NCI-H526 treated with DMSO at 0.1 percent for 48 hours (cell line): ENCODE results near the gene EML1.
A peak's percentile ranks its signal among the peaks of the same experiment; 100 is the strongest.

ENCODE experiments used
- DNase-seq: peaks from one replicate; lab custom pipeline; 2025; lab: John Stamatoyannopoulos, UW

The EML1 gene

DNA sequence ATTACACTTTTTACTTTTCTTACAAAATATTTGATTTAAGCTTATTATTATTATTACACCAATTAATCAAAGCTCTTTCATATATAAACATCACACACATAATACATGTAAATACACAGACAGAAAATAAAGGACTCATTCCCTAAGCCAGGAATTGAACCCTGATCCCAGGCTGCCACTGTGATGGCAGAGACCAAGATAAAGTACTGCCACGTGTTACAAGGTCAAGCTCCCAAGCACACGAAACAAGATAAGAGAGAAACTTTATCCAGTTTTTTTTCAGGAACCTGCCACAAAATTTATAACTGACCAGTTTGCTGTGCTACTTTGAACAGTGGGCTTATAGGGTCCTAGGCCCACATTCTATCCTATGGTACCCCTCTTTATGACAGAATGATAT, 111.3 kb downstream of the EML1 start:
- DNase-seq = no peak

DNA sequence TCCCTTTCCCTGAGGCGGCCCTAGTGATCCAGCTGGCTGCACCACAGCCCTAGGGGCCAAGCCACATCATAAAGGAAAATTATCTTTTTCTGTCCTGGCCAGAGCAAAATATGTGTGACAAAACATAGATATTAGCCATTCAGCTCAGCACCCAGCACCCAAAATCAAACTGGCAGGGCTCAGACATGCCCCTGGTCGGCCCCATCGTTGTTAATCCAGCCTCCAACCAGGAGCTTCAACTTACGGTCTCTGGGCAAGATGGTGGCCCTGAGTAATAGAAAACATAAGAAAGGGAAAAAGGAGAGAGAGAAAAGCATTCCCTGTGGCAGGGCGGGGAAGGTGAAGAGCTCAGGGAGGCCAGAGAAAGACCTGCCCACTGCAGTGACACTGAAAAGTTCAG, 111.9 kb downstream of the EML1 start:
- DNase-seq = no peak

DNA sequence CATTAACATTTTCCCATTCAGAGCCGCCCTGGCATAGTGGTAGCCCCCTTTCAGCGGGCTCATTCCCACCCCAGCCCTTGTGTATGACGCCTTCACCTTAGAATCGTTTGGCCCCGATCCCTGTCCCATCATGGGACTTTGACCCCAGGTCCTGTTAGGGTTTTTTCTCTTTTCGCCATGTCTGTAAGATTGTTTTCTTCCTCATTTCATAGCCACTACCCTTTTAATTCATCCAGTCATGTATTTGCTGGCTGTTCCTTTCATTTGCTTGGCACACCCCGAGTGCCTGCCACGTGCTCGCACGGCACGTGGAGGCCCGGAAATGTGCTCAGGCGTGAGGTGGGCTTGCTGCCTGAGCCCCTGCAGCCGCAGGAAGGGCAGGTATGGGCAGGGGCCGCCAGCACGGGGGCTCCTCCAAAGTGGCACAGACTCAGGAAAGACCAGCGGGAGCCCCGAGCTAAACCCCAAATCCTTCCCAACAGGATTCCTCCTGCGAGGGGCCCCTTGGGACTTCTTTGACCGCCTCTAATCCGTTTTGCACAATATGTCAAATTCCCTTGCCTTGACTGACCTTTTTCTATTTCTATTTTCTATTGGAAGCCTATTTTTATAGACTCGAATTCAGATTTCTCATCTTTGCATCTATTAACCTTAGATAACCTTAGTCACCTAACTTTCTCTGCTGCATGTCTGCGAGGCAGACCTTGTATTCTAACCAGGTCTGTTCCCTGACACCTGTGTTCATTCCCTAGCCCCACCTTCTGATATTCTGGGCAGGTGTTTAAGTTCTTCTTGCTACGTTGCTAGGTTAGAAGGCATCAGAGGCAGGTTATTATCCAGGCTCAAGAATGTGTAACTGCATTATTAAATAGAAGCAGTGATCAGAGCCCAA, 114.8 kb downstream of the EML1 start:
- peak; percentile 63 for DNase-seq

DNA sequence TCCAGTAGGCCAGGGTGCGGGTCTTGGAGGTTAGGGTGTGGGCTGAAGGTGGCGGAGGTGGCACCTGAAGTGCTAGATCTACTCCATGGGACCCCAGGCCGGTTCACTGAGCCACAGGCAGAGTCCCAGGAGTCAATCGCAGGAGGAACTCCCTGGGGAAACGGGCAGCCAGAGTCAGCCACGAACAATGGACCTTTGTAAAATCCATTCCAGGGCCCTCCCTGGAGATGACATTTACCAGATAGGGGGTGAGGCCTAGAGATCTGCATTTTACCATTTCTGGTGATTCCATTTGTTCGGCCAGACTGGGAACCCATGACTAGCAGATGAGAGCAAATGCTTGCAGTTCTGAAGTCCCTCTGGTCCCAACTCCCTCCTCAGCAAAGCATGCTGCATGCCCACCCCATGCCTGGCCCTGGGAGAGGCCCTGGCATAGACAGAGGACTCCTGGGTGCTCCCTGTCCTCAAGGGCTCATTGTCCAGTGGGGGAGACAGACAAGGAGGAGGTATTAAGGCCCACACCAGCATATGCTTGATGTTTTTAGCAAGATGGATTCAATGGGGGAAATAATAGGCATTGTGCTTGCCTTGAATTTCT, 115.5 kb downstream of the EML1 start:
- peak; percentile 63 for DNase-seq

DNA sequence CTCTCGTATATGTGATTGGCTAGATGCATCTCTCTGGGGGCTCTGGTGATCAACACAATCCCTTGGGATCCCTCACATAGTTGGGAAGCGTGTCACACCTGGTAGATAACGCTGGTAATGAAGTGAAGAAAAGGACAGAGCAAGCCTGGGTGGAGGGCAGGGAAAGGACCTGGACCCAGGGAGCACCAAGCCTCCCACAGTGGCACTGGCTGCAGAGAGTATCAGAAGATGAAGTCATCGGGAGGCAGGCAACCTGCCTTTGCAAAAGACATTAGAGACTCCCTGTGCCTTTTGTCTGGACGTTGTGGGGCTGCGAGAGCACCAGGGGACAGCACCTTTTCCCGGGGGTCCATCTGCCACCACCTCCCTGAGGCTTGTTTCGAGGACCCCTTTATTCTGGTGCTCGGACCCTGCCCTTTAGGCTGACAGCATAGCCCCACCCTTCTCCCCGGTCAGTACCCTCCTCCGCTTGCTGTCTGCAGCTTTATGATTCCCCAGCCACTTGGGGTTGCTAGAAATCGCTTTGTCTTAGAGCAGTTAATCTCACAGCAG, 116.4 kb downstream of the EML1 start:
- no peak for DNase-seq

DNA sequence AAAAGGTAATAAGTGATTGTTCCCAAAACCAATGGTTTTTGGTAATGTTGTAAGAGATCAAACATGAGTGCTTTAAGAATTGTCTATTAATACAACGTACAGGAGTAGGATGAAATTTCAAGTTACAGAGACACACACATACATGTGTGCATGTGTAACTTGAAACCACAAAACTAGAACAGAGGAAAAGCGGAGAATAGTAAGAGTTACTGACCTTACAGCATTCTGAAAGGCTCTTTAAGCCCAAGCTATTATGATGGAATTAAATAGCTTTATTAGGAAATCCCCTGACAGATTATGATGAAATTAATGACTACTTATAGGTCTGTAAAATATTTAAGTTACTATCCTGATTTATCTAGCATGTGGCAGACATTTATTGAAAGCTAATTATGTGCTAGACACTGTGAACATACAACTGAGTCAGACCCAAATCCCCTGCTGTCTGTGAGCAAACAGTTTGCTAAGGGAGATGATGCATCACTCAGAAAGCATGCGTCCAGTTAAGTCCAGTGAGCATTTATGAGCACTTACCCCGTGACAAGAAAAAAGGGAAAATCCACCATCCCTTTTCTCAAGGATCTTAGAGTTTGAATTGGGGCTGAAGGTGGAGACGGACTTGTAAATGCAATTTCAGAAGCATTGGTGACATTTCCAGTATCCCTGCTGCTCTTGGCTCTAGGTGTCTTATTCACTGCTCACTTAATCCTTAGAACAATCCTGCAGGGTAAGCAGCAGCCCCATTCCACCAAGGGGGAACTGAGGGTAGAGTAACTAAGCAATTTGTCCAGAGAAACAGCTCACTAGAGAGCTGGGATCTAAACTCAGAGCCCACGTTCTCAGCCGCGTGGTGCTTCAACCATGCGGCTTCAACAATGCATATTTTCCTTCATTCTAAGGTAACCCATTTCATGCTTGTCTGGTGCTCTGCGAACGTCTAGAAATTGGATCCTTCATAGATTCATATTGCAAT, 117.4 kb downstream of the EML1 start:
- no peak for DNase-seq

DNA sequence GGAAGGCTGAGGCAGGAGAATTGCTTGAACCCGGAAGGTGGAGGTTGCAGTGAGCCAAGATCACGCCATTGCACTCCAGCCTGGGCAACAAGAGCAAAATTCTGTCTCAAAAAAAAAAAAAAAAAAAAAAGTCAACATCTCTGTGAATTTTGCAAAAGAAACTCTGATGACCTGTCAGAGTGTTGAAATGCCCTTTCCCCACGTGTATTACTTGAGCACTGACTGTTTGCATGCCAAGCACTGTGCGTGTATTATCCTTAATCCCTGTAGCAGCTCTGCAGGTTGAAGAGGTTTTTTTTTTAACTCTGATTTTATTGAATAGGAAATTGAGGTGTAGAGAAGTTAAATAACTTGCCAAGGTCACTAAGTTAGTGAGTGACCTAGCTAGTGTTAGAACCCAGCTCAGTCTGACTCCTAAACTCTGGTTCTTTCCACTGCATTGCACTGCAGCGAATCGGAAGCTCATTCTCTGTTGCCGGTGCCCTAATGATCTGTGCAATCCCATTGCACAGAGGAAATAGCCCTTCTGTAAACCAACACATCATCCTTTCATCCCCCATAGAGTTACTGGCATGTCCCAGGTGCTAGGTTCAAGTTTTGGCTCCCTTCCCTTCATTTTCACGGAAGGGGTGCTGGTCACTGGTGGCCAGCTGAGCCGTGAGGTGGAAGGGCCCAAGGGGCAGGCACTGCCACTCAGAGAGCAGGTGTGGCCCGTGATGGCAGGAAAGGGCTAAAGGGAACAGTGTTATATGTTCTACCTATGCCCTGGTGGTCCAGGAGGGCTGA, 122.3 kb downstream of the EML1 start:
- DNase-seq = no peak

DNA sequence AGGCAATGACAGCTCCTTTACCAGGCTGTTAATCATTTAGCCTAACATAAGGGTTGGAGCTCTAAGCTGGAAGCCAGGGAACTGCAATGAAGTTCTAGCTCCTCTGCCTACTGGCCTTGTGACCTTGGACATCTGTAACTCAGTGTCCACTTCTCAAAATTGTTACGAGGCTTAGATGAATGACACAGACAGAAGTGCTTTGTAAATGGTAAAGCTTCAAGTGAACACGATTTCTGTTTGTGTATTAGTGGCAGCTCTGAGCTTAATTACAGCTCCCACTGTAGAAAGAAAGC, 122.8 kb downstream of the EML1 start:
- no peak for DNase-seq

DNA sequence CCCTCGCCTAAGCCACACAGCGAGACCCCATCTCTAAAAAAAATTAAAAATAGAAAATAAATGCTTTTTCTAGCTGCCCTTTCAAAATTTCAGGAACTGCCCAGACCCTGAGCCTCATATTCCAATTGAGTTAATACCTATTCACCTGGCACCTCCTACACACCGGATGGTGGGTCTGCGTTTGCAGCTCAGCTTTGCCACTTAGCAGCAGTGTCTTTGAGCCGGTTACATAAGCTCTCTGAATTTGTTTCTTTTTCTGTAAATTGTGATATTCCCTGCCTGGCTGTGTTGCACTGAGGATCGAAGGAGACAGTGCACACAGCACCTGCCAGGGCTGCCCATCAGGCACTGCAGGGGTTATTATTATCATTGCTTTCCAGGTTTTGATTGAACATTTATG, 125.6 kb downstream of the EML1 start:
- DNase-seq = no peak

DNA sequence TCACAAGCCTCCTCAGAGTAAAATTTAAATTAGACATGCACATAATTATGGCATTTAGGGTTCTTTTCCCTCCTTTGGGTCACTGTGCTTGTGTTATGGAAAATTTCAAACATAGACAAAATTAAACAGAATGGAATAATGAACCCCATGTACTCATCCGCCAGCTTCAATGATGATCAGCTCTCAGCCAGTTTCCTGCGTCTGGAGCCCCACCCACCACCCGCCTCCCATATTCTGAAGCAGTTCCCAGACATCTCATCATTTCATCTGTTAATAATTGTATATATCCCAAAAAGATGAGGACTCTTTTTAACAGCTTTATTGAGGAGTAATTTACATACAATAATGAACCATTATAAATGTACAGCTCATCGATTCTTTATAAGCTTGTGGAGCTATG, 128.2 kb downstream of the EML1 start:
- DNase-seq = no peak

DNA sequence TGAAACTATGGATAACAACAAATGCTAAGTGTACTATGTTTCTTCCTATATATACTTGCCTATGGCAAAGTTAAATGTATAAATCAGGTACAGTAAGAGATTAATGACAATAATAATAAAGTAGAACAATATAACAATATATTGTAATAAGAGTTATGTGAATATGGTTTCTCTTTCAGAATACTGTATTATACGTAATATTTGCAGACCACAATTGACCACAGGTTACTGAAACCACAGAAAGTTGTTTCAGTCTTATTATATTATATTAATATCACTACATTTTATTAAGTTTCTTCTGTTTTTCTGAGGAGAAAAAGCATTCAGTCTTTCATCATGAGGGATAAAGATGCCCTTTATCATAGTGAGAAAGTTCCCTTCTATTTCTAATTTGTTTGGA, 131.2 kb downstream of the EML1 start:
- DNase-seq = no peak

DNA sequence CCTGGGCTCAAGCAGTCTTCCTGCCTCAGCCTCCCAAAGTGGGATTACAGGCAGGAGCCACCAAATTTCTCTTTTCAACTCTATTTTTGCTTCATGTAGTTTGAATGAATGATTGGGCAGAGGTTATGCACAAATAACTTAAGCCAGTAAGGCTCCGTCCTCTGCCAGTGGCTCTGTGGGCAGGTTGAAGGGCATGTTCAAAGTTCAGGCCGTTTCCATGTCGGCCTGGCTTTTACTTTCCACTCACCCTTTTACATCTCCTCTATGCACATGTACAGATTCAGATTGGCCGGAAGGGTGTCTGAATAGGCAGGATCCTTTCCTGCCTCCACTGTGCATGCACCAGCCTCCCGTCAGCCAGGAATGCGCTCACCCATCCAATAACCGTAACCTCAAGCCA, 132.3 kb downstream of the EML1 start:
- DNase-seq = no peak

DNA sequence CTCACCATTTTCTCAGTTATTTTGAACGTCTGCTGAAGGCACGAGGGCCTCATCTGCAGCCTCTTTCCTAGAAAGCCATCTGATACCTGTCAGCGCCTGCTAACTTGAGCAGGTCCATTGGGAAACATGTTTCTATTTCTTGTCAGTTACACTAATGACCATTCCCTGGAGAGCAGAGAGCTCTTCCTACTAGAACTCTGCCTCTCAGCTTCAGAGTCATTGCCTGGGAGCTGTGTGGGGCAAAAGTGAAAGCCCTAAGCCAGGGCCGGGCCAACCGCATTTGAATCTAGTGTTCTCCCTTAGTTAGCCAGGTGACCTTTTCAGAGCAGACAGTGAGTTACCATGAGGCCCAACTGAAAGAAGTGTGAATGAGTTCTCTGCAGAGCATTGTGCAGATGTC, 135.8 kb downstream of the EML1 start:
- DNase-seq = no peak

DNA sequence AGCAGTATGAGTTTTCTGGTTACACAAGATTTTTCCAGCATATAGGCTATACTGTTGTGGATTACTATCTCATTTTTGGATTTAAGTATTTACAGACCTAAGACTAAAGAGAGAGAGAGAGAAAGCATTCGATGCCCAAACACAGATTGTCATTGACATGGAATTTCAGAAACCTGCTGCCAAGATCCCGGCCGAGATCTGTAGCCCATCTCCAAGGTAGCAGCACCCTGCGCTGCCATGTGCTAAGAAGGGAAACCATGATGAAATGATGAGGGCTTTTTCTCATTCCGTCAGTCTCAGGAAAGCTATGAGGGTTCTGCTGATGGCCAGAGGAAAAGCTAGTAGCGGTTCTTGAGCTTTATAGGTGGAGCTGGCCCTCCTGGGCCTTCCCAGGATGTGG, 136.4 kb downstream of the EML1 start:
- DNase-seq = no peak

DNA sequence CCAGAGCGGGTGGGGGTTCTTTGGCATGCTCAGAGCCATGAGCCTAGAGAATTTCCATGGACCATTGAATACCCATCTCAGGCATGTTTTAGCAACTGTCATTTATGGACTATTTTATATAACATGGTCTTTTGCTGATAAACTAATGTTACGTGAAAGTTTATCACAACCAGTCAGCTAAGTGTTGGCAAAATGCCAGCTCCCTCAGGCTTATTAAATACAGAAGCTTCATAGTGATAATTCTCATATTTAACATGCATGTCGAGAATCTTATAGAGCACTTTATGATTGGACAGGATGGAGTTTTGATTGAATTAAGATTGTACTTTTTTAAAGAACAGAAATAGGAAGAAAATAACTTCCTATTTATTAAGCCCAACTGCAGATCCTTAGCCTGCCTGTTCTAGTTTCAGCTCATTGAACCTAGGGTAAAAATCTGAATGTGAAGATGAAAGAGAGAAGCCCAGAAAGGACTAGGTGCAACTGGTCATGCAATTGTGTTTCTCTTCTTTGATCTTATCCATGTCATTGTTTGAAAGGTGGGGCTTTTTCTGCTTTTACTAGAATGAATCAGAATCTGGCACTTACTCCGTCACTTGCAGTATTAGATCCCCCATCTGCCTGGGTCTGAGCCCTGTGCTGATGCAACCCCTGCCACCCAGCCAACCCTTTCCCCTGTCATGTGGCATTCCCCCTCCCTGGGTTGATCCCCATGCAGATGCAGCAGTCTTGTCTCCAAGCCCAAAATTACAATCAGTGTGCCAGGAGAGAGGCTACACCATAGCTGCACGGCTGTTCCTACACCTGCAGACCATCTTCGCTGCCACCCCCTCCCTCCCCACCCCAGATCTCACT, 137.4 kb downstream of the EML1 start:
- no peak for DNase-seq

DNA sequence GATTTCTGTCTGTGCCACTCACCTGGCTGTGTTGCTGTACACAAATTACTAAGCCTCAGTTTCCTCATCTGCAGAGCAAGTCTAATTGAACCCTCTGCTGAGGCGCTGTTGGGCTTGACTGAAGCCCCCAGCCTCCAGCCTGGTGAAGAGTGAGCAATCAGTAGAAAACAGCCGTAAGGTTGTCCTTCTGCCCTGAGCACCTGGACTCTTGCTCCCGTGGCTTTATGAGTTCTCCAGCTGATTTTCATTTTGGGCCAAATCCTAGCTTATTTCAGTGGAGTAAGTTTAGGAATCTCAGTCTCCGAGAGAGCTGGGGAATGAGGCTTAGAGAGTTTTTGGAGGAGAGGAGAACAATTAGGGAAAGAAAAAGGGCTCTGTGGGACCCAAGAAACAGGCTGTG, 138.1 kb downstream of the EML1 start:
- no peak for DNase-seq

DNA sequence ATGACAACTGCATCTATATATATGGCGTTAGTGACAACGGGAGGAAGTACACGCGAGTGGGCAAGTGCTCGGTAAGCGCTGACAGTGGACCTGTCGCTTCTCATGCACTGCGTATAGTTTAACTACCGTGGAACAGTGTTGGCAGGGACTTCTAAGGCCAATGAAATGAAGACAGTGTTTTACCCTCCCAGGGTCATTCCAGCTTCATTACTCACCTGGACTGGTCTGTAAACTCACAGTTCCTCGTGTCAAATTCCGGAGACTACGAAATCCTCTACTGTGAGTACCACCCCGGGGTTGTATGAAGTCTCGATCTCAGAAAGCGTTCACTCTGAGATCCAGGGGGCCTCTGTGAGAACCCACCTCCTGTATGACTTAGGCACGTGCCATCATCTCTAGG, 142.8 kb downstream of the EML1 start:
- no peak for DNase-seq

DNA sequence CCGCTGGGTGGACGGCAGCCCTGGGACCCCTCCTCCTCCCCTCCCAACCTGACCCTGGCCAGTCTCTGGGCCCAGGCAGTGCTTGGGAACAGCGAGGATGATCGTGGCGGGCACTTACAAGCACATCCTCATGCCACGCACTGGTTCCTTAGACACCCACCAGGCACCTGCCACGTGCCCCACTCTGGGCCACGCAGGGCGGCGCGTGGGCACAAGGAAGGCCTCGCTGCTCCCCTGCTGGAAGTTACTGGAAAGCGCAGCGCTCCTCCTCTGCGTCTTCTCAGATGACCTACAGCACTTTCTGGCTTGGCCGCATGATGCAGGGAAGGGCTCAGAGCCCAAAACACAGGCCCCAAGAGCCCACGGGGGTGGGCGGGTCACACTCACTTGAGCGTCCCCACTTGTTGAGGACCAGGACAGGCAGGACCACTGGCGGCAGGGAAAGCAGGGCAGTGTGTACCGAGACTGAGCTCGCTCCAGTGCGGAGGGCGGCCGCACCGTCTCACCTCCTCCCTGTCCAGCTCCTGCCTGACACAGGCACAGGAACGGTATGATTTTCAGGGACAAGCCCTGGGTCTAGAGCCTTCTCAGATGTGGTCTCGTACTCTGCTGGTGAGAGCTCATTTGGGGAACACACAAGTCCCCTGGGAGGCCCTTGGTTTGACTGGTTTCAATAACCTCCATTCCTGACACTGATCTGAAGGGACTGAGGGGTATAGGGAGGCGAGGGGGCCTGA, 143.7 kb downstream of the EML1 start:
- DNase-seq = no peak

DNA sequence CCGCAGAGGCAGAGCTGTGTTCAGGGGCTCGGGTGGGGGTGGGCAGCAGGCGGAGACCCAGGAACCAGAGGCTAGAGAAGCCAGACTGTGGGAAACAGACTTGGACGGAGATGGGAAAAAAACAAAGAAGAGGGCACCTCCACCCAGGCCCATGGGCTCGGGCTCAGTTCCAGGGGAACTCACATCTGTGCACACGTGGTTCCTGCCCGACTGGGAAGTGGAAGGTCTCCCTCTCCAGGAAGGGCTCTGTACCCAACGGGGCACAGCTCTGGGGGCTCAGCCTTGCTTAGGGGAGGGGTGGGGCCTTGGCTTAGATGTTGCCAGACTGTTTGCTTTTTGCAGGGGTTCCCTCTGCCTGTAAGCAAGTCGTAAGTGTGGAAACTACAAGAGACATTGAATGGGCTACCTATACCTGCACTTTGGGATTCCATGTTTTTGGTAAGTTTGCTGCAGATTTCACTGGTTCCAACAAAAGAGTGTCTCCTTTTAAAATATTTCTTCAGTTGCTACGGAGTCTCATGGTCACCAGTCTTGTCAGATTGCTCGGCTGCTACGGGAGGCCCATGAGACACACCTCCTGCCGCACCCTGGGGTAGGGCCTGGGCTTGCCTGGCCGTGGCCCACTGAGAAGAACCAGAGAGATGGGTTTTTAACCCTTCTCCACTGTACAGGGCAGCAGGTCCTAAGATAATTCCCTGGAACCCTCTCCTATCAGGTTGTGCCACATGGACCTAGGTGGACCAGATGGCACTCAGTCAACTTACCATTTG, 144.4 kb downstream of the EML1 start:
- DNase-seq = no peak
